Testis (tissue), 3 donors: ENCODE measurements around the gene INF2. TPM values are rescaled to one million over a fixed set of nuclear protein-coding genes. Genes with fewer than 3 reads are reported as not detected.
A peak's percentile ranks its signal among the peaks of the same experiment; 100 is the strongest.

ENCODE experiments used
- DNase-seq: peaks from one replicate; pipeline ENCODE4 v3.0.0-alpha.2; 2019
- H3K27ac ChIP-seq, 2 donors: fragments of 200-600 bp; sonication (generic); one replicate each; pipeline ENCODE4 v1.5.1; 2019
- H3K27me3 ChIP-seq: fragments of 200-600 bp; sonication (generic); one replicate; pipeline ENCODE4 v1.5.1; 2019
- H3K36me3 ChIP-seq: fragments of 200-600 bp; sonication (generic); one replicate; pipeline ENCODE4 v1.5.1; 2017; ENCODE audit warnings: low read depth; ENCODE audit errors: missing control alignments
- H3K4me1 ChIP-seq: fragments of 200-600 bp; sonication (generic); one replicate; pipeline ENCODE4 v1.5.1; 2019
- H3K4me3 ChIP-seq, 2 donors: fragments of 200-600 bp; sonication (generic); one replicate each; pipeline ENCODE4 v1.5.1; 2017 to 2019
- H3K9me3 ChIP-seq: fragments of 200-600 bp; sonication (generic); one replicate; pipeline ENCODE4 v1.5.1; 2017
- POLR2A ChIP-seq: fragments of 450-650 bp; IDR thresholded peaks from one replicate; pipeline ENCODE4 v1.6.1; 2017; ENCODE audit warnings: antibody characterized with exemption, mild to moderate bottlenecking, moderate library complexity
- WGBS, 2 donors: methylation state at CpG; one replicate each; pipeline ENCODE4 v1.1.5; 2018; 5-methylcytosine and 5-hydroxymethylcytosine counted together
- intact Hi-C: fragments of 100-400 bp; cut with DNase I; formaldehyde crosslinking; loops from one replicate; pipeline ENCODE4 v1.15.1; 2023; ENCODE audit warnings: low total_unique reads
- polyA plus RNA-seq: library from polyadenylated mRNA; stranded (reverse); fragments of 350-450 nt; fragmentation: Illumina TruSeq; extraction: RNeasy Lipid Tissue Mini Kit (QIAGEN cat#74804); gene quantifications from one replicate; pipeline ENCODE4 v1.2.3, GENCODE V29; 2014; ENCODE audit warnings: low read depth, low replicate concordance; ENCODE audit not compliant: insufficient read depth
- total RNA-seq, 2 donors: library from RNA; depleted of rRNA; stranded (reverse); fragments of >200 nt; gene quantifications; one replicate each; pipeline ENCODE4 v1.2.3, GENCODE V29; 2016
- TF ChIP-seq, protein P1 (sequence below), 3 experiments: fragments of 450-650 bp in 2 of 3; fragments of 200-600 bp in 1 of 3; sonication (generic) in 1 of 3; IDR thresholded peaks; one replicate each; pipeline ENCODE4 v1.5.1; 2016 to 2019; ENCODE audit warnings: antibody characterized with exemption in 3 of 3, mild to moderate bottlenecking in 2 of 3, moderate library complexity in 1 of 3

The INF2 gene
- total and polyA plus RNA-seq, 3 donors from 2014 or later = 50.5 to 328 (median 244) TPM

DNA sequence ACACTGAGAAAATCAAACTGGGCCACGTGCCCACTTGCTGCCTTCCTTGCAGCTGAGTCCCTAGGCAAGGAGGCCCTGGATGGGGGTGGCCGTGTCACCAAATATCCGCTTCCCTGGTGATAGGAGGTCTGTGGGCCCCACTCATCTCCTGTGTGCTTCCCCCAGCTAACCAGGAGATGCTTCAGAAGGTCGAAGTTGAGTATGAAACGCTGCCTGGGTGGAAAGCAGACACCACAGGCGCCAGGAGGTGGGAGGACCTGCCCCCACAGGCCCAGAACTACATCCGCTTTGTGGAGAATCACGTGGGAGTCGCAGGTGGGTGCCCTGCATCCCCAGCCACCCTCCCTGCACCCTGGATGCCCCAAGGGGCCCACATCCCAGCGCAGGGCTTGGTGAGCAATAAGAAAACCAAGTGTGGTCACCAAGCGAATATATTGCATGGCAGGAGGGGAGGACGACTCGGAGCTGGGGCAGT lies 56.7 kb downstream of the INF2 start:
- no peak for TF ChIP-seq POLR2A
- TF ChIP-seq, protein P1, sequence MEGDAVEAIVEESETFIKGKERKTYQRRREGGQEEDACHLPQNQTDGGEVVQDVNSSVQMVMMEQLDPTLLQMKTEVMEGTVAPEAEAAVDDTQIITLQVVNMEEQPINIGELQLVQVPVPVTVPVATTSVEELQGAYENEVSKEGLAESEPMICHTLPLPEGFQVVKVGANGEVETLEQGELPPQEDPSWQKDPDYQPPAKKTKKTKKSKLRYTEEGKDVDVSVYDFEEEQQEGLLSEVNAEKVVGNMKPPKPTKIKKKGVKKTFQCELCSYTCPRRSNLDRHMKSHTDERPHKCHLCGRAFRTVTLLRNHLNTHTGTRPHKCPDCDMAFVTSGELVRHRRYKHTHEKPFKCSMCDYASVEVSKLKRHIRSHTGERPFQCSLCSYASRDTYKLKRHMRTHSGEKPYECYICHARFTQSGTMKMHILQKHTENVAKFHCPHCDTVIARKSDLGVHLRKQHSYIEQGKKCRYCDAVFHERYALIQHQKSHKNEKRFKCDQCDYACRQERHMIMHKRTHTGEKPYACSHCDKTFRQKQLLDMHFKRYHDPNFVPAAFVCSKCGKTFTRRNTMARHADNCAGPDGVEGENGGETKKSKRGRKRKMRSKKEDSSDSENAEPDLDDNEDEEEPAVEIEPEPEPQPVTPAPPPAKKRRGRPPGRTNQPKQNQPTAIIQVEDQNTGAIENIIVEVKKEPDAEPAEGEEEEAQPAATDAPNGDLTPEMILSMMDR (IDR thresholded peaks at IDR 0.05) = no peak
- Histone ChIP-seq H3K36me3 (no peaks in the 10 kb centered on the region), H3K27ac (no peak overlapping the region)

DNA sequence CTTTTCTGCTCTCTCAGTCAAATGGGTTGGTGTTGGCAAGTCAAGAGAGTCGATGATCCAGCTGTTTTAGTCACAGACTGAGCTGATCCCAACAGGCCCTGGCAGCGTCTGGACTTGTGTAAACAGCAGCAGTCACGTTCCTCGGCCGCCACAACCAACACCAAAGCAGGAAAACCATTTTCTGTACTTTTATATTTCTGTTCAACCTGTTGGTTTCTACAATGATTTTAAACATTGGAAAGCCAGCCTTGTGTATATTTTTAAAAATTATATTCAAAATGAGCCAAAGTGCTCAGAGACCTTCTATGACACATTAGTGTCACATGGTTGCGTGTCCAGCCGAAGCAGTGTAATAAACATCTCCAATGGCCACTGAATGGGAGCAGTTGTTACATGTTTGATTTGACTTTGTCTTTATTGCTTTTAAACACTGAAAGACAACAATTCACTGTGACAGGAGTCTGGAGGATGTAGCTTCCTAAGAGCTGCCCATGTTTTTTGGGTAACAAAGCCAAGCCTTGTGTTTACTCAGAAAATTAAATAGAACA lies 57.6 kb downstream of the INF2 start:
- Histone ChIP-seq H3K9me3 (no peaks in the 10 kb centered on the region), H3K36me3 (no peaks in the 10 kb centered on the region), H3K4me1 (peaks cover 9% of the 10 kb centered on the region), H3K27me3 (no peaks in the 10 kb centered on the region), H3K4me3 (no peak overlapping the region), H3K27ac (peak overlapping the region in 1 of 2 donors; percentile 9)
- no peak for TF ChIP-seq POLR2A
- TF ChIP-seq, protein P1 (IDR thresholded peaks at IDR 0.05) = no peak
- intact Hi-C loops = no loop called here
- WGBS, 2 donors = 81 to 82% methylated on average over 7 of the region's 7 CpGs
- no peak for DNase-seq

More for the DNA sequence above, 56.7 kb downstream of the INF2 start:
- DNase-seq = no peak
- intact Hi-C loops = no loop called here
- Histone ChIP-seq H3K27me3 (no peaks in the 10 kb centered on the region), H3K4me1 (peaks cover 8% of the 10 kb centered on the region), H3K4me3 (no peak overlapping the region), H3K9me3 (no peaks in the 10 kb centered on the region)
- WGBS, 2 donors = 77 to 91% methylated on average over 11 to 13 of the region's 13 CpGs

DNA sequence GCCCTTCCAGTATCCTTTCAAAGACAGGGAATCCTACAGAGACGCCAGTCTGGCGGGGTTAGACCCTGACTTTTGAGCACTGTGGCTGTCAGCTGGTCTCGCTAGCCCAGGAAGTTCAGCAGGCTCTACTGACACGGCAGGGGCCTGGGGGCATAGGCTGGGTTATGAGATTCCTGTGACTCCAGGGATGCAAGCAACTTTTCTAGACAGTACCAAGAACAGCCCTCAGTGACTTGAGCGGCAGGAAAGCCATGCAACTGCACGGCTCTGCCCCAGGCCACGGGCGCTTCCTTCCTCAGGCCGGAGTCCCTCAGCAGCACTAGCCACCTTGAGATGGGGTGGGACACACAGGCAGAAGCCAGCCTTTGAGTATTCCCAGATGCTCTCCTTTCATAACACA lies 58.5 kb downstream of the INF2 start:
- no peak overlapping the region for H3K4me3 ChIP-seq
- no peaks in the 10 kb centered on the region for H3K9me3 ChIP-seq
- peaks cover 11% of the 10 kb centered on the region for H3K4me1 ChIP-seq
- intact Hi-C loops = no loop called here
- no peak for DNase-seq
- no peaks in the 10 kb centered on the region for H3K27me3 ChIP-seq
- no peak overlapping the region for H3K27ac ChIP-seq
- no peak for TF ChIP-seq POLR2A
- TF ChIP-seq, protein P1 (IDR thresholded peaks at IDR 0.05) = no peak
- no peaks in the 10 kb centered on the region for H3K36me3 ChIP-seq
- WGBS, 2 donors = 90 to 91% methylated on average over 6 to 9 of the region's 9 CpGs

DNA sequence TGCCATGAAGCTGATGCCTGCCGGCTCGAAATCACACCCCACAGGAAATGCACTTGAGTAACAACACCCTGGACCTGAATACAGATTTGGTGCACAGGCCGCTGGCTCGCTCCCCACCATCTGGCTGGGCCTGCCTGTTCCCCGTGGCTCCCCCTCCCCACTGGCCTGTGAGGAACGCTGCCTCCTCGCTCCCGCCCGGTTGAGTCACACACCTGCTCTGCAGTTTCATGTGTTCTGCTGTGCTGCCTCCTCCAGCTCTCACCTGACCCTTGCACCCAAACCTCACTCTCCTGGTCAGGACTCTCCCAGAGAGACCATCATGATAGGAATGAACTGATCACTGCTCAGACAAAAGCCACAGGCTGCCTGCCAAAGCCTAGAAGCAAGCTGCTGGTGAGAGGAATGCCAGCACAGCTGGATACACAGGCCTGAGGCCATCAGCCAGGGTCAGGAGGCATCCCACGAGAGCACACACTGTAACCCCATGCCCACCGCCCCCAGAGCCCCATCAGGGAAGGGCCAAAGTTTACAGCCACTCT lies 59.8 kb downstream of the INF2 start:
- TF ChIP-seq, protein P1 (IDR thresholded peaks at IDR 0.05) = no peak
- DNase-seq = peak; percentile 54
- intact Hi-C loops = no loop called here
- Histone ChIP-seq H3K27ac (no peak overlapping the region), H3K36me3 (no peaks in the 10 kb centered on the region), H3K4me3 (no peak overlapping the region), H3K9me3 (no peaks in the 10 kb centered on the region), H3K4me1 (peaks cover 19% of the 10 kb centered on the region), H3K27me3 (no peaks in the 10 kb centered on the region)
- WGBS, 2 donors = 58 to 59% methylated on average over 10 to 11 of the region's 11 CpGs
